Kidney (tissue), 14 donors: ENCODE data around the gene KRTAP4-6. TPM values are rescaled to one million over a fixed set of nuclear protein-coding genes. Genes with fewer than 3 reads are reported as not detected.
"Not testable (repeated sequence)": the region's sequence is repeated elsewhere in the genome, so short reads cannot be mapped to it uniquely, and the experiment has no call there.

Experiments used
- DNase-seq, 5 donors: peaks; one replicate each; pipeline ENCODE4 v3.0.0-alpha.2; 2013 to 2020
- FAIRE-seq: peaks from 2 replicates; lab custom pipeline; 2012; peaks lifted over from hg19 to GRCh38; lab: Jason Lieb, UNC
- H3K27ac ChIP-seq, 2 donors: one replicate each; pipeline ENCODE4 v1.7.0; 2013; ENCODE audit warnings: low read depth in 2 of 2, low read length in 2 of 2, inconsistent platforms in 1 of 2
- H3K27me3 ChIP-seq: one replicate; pipeline ENCODE4 v1.7.1; 2013; ENCODE audit warnings: low read length, inconsistent platforms; ENCODE audit not compliant: control insufficient read depth, insufficient read depth
- H3K36me3 ChIP-seq, 3 donors: one replicate each; pipeline versions ENCODE4 v1.7.0 to v1.7.1; 2013; ENCODE audit warnings: low read length in 3 of 3, control low read depth in 1 of 3, inconsistent platforms in 1 of 3; ENCODE audit not compliant: insufficient read depth in 3 of 3, control insufficient read depth in 2 of 3
- H3K4me1 ChIP-seq, 3 donors: one replicate each; pipeline versions ENCODE4 v1.7.0 to v1.7.1; 2013; ENCODE audit warnings: low read length in 3 of 3, inconsistent platforms in 1 of 3, low read depth in 1 of 3; ENCODE audit not compliant: control insufficient read depth in 2 of 3, insufficient read depth in 2 of 3
- H3K4me3 ChIP-seq, 3 donors: one replicate each; pipeline versions ENCODE4 v1.7.0 to v1.8.1; 2013; ENCODE audit warnings: low read length in 3 of 3, control low read depth in 1 of 3, inconsistent platforms in 1 of 3
- H3K9ac ChIP-seq, 3 donors: one replicate each; pipeline versions ENCODE4 v1.7.0 to v1.7.1; 2013; ENCODE audit warnings: low read length in 3 of 3, control low read depth in 1 of 3, inconsistent platforms in 1 of 3
- H3K9me3 ChIP-seq, 3 donors: one replicate each; pipeline versions ENCODE4 v1.7.0 to v1.7.1; 2013; ENCODE audit warnings: low read length in 3 of 3, control low read depth in 1 of 3, inconsistent platforms in 1 of 3; ENCODE audit not compliant: control insufficient read depth in 2 of 3, insufficient read depth in 1 of 3
- intact Hi-C: fragments of 100-400 bp; cut with DNase I; formaldehyde crosslinking; loops from one replicate; pipeline ENCODE4 v1.11.1; 2022
- polyA plus RNA-seq: library from polyadenylated mRNA; stranded (reverse); fragments of 350-450 nt; fragmentation: Illumina TruSeq; extraction: RNeasy Lipid Tissue Mini Kit (QIAGEN cat#74804); gene quantifications from one replicate; pipeline ENCODE4 v1.2.3, GENCODE V29; 2014; ENCODE audit warnings: low read depth, low replicate concordance; ENCODE audit not compliant: insufficient read depth
- total RNA-seq: library from RNA; stranded (reverse); fragmentation: NEBNext Ultra II Directional; extraction: Animal tissue kit (Norgen Biotek cat#: 25700); gene quantifications from one replicate; pipeline ENCODE4 v1.2.1, GENCODE V29; 2021
- TF ChIP-seq, protein P1 (sequence below): IDR thresholded peaks from 3 replicates; pipeline ENCODE4 v1.5.1; 2012; ENCODE audit warnings: mild to moderate bottlenecking, moderate library complexity, borderline replicate concordance; ENCODE audit not compliant: insufficient read depth; ENCODE audit errors: extremely low read depth
- donor health status: control.
- donor health status: control.
- donor health status: control.
- donor health status: control.
- donor health status: control.
- donor health status: DM: yes; HTN: yes; CAD: no.
- donor health status: Normal renal cell carcinoma (clear cell type).

Gene KRTAP4-6
- total and polyA plus RNA-seq, 2 donors from 2014 or later: not detected

DNA sequence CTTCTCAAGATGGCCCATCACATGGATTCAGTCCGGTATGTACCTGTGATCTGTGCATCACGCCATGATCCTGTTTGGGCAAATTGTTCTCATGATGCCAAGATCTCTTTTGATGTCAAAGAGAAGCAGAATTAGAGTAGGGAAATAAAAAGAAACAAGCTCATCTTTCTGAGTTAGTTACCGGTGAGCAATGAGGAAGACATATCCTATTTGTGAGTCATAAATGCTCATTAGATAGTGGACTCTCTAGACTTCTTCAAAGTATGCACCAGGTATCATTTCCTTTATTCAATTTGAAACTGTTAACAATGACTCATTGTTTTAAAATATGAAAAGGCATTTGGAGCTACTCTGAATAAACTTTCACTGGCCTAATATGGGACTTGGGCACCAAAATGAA is 8.4 kb downstream of the KRTAP4-6 start:
- no peak overlapping the region for H3K27ac ChIP-seq
- DNase-seq: no peak
- H3K9ac ChIP-seq: no peak overlapping the region
- H3K9me3 ChIP-seq: peaks cover 0 to 2% (median 0%) of the 10 kb centered on the region in 3 donors
- no peaks in the 10 kb centered on the region for H3K36me3 ChIP-seq
- FAIRE-seq: no peak
- no peaks in the 10 kb centered on the region for H3K4me1 ChIP-seq
- TF ChIP-seq, protein P1, sequence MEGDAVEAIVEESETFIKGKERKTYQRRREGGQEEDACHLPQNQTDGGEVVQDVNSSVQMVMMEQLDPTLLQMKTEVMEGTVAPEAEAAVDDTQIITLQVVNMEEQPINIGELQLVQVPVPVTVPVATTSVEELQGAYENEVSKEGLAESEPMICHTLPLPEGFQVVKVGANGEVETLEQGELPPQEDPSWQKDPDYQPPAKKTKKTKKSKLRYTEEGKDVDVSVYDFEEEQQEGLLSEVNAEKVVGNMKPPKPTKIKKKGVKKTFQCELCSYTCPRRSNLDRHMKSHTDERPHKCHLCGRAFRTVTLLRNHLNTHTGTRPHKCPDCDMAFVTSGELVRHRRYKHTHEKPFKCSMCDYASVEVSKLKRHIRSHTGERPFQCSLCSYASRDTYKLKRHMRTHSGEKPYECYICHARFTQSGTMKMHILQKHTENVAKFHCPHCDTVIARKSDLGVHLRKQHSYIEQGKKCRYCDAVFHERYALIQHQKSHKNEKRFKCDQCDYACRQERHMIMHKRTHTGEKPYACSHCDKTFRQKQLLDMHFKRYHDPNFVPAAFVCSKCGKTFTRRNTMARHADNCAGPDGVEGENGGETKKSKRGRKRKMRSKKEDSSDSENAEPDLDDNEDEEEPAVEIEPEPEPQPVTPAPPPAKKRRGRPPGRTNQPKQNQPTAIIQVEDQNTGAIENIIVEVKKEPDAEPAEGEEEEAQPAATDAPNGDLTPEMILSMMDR: no peak
- H3K4me3 ChIP-seq: no peak overlapping the region
- intact Hi-C loops: no loop called here
- H3K27me3 ChIP-seq: no peaks in the 10 kb centered on the region

- intact Hi-C loops: no loop called here
- FAIRE-seq: no peak
Observed at GRCh38 chr17:41127371-41127770, 13.0 kb downstream of the KRTAP4-6 start.

GRCh38 chr17:41126412-41126811 is 13.9 kb downstream of the KRTAP4-6 start:
- H3K4me3 ChIP-seq: no peak overlapping the region
- H3K36me3 ChIP-seq: no peaks in the 10 kb centered on the region
- H3K27me3 ChIP-seq: no peaks in the 10 kb centered on the region
- FAIRE-seq (no peak), DNase-seq (no peak)
- H3K27ac ChIP-seq: no peak overlapping the region
- no peaks in the 10 kb centered on the region for H3K4me1 ChIP-seq
- intact Hi-C loops: no loop called here
- no peak overlapping the region for H3K9ac ChIP-seq
- TF ChIP-seq, protein P1: no peak
- peaks cover 0 to 2% (median 0%) of the 10 kb centered on the region in 3 donors for H3K9me3 ChIP-seq

More at GRCh38 chr17:41127371-41127770, 13.0 kb downstream of the KRTAP4-6 start:
- Histone ChIP-seq H3K36me3 (no peaks in the 10 kb centered on the region), H3K4me1 (no peaks in the 10 kb centered on the region), H3K4me3 (no peak overlapping the region), H3K9ac (no peak overlapping the region), H3K27me3 (no peaks in the 10 kb centered on the region), H3K27ac (no peak overlapping the region), H3K9me3 (peaks cover 0 to 2% (median 0%) of the 10 kb centered on the region in 3 donors)
- TF ChIP-seq, protein P1: no peak
- no peak for DNase-seq

GRCh38 chr17:41125064-41125463 is 15.3 kb downstream of the KRTAP4-6 start:
- FAIRE-seq: no peak
- H3K27ac ChIP-seq: no peak overlapping the region
- intact Hi-C loops: no loop called here

DNA sequence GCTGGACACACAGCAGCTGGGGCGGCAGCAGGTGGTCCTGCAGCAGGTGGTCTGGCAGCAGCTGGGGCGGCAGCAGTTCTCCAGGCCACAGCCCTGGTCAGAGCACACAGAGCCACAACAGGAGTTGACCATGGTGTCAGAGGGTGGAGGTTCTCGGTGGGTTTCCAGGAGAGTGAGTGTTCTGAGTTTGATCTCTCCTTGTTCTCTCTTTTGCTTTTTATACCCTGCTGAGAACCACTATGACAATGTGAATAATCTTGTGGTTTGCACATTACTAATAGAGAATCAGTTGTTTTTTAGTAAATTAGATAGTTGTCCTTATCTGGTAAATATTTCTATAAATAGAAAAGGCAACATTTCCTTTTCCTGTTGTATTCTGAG is 16.4 kb downstream of the KRTAP4-6 start, which contains the start of gene KRTAP4-12:
Gene KRTAP4-12 (minus strand): TSS at position 192 of the 381 bp plus-strand sequence. CDS start 60 bp downstream, at position 132.
- H3K4me3 ChIP-seq, intact Hi-C loops, H3K36me3 ChIP-seq, DNase-seq, H3K9me3 ChIP-seq, H3K9ac ChIP-seq, H3K27me3 ChIP-seq, FAIRE-seq, H3K27ac ChIP-seq, H3K4me1 ChIP-seq: not testable (repeated sequence)

More at GRCh38 chr17:41125064-41125463, 15.3 kb downstream of the KRTAP4-6 start:
- H3K9ac ChIP-seq: no peak overlapping the region
- no peaks in the 10 kb centered on the region for H3K36me3 ChIP-seq
- no peaks in the 10 kb centered on the region for H3K4me1 ChIP-seq
- TF ChIP-seq, protein P1: no peak
- peaks cover 0 to 2% (median 0%) of the 10 kb centered on the region in 3 donors for H3K9me3 ChIP-seq
- no peaks in the 10 kb centered on the region for H3K27me3 ChIP-seq
- no peak for DNase-seq
- no peak overlapping the region for H3K4me3 ChIP-seq
